ENCODE data around the gene HSPG2.
"Not testable (repeated sequence)": the region's sequence is repeated elsewhere in the genome, so short reads cannot be mapped to it uniquely, and the experiment has no call there.

The HSPG2 gene

GRCh38 chr1:21843208-21843607 lies 93.9 kb downstream of the HSPG2 start:
- no peak for DNase-seq (ENCODE audit: low spot score)

DNA sequence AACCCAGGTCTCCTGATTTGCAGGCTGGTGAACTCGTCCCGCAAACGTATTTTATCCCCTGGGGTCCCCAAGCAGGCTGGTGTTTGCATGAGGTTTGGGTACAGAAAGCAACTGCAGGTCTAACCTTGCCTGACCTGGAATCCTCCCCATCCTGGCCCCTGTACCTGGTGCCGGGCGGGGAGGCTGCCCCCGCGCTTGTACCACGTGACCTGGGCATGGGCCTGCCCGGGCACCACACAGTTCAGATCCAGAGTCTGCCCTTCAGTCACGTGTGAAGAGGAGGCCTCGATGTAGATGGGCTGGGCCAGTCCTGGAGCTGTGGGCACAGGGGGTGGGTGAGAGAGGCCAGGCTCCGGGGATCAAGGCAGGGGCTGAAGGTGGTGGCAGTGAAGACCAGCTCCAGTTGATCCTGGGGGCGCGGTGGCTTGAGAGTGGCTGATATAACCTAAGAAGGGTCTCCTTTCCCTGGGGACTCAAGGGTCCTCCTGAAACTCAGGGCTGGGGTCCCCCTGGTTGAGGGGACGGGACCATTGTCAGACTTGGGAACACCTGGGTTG lies 94.4 kb downstream of the HSPG2 start:
- DNase-seq (ENCODE audit: low spot score): no peak

DNA sequence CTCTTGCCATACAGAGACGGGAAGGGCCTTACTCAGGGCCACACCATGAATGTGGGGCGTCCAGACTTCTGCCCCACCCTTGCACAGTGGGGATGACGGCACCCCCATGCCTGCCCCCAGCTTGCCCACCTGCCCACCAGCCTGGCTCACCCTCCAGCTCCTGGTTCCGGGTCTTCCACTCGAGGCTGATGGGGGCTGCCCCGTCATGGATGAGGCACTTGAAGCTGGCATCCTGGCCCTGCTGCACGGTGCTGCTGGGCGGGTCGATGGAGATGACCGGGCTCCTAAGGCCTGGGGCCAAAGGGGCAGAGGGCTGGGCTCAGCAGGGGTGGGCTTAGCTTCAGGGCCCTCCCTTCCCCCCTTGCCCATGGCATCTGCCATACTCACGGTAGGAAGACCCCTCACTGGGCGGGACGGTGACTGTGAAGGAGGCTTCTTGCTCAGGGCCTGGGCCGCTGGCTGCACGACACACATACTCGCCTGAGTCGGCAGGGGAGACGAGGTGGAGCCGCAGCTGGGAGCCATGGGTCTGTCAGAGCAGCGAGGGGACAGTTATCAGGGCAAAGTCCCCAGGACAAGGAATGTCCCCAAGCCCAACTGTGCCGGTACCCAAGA lies 95.2 kb downstream of the HSPG2 start:
- DNase-seq (ENCODE audit: low spot score): no peak

DNA sequence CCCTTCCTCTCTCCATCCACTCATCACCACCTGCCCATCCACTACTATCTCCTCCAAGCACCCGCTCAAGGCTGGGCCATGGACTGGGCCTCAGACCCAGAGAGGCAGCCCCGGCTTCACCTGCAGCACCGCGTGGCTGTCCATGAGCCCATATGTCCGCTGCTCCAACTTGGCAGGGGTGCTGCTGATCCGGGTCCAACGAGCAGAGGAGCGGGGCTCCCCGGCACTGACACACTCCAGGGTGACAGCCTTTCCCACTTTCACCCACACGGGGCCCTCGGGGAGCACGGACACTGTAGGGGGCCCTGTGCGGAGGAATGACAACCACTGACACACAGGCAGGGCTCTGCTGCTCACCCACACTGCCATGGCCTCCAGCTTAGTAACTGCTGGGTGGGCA lies 96.1 kb downstream of the HSPG2 start:
- no peak for DNase-seq (ENCODE audit: low spot score)

DNA sequence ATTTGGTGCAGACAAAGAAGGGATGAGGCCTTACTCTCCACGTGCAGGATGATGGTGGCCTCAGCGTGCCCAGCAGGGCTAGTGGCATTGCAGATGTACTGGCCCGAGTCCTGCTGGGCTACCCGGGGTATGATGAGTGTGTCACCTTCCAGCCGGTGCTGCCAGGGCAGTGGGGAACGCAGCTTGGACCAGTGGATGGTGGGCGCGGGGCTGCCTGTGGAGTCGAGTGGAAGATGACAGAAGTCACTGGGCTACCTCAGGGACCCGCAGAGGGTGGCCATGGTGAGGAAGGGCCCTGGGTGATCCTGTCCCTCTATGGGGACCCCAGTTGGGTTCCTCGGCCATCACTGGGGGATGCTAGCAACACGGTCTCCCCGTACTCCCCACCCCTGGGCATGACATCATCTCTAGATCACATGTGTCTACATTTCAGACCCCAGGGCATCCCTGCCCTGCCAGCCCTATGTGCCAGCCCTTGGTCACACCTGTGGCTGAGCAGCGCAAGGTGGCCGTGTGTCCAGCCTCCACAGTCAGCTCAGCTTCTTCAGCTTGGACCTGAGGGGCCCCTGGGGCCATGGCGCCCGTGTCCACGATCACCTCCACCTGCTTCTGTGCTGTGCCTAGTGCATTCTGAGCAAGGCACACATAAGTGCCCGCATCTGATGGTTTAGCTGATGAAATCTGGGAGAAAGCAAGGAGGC lies 97.6 kb downstream of the HSPG2 start:
- no peak for DNase-seq (ENCODE audit: low spot score)

DNA sequence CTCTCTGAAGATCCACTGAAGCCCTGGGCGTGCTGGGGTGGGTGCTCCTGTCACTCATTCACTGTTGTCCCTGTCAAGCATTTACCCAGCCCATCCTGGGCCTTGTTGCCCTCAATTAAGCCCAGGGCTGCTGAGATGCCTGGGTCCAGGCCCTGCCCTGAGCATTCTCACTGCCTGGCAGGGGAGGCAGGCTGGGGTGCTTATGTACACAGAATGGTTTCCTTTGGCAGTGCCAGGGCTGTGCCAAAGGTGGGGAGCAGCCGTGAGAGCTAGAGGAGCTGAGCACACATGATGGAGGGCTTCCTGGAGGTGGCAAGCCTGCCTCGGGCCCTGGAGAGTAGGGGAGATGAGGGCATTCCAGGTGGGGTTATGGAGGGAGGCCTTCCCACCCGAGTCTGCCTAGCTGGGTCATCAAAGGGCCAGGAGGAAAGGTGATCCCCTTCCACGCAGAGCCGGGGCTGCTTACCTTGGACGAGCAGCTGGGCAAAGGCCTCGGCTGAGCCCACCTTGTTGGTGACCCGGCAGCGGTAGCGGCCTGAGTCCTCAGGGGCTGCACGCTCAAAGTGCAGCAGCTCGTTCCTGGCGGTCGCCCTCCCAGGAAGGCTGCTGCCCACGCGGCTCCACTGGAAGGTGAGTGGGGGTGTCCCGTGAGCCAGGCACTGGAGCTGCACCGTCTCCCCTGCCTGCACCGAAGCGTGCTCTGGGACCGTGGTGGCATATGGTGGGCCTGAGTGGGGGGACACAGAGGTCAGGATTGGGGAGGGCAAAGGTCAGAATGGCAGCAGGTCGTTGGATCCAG lies 98.6 kb downstream of the HSPG2 start:
- DNase-seq (ENCODE audit: low spot score): no peak

GRCh38 chr1:21837476-21837875 lies 99.6 kb downstream of the HSPG2 start:
- no peak for DNase-seq (ENCODE audit: low spot score)

DNA sequence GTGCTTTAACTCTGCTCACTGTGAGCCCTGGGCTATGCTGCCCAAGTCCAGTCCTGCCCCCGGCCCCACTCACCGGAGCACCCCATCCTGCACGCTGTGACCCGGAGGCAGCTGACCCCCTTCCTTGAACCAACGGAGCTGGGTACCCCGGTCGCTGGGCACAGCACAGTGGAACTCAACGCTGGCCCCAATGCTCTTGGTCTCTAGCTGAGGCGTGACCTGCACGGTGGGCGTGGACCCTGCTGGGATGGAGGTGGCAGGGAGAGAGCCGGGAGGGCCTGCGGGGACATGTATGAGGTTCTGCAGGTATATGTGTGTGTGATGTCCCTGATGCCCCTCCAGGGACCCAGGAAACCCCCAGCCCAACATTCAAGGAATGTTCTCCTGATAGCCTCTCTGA lies 100.4 kb downstream of the HSPG2 start:
- no peak for DNase-seq (ENCODE audit: low spot score)

DNA sequence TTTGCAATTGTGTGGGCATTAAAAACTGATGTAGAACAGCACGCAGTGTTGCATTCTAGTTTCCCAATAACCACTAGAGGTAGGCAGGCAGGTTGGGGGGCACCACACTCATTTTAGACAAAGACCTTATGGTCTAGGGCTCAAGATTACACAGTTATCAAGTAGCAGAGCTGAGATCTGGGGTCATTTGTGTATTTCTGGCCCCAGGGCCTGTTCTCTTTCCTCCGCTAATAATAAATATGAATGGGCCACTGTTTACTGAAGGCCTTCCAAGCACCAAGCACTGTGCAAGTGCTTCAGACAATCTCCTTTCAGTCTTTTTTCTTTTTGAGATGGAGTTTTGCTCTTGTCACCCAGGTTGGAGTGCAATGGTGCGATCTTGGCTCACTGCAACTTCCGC lies 101.1 kb downstream of the HSPG2 start:
- no peak for DNase-seq (ENCODE audit: low spot score)

- DNase-seq (ENCODE audit: low spot score): no peak
These were observed 102.4 kb downstream of the HSPG2 start for GRCh38 chr1:21834666-21835065.

GRCh38 chr1:21834094-21834493 lies 103.0 kb downstream of the HSPG2 start:
- no peak for DNase-seq (ENCODE audit: low spot score)

- DNase-seq (ENCODE audit: low spot score): no peak
These were observed 103.6 kb downstream of the HSPG2 start for GRCh38 chr1:21833392-21833976.

DNA sequence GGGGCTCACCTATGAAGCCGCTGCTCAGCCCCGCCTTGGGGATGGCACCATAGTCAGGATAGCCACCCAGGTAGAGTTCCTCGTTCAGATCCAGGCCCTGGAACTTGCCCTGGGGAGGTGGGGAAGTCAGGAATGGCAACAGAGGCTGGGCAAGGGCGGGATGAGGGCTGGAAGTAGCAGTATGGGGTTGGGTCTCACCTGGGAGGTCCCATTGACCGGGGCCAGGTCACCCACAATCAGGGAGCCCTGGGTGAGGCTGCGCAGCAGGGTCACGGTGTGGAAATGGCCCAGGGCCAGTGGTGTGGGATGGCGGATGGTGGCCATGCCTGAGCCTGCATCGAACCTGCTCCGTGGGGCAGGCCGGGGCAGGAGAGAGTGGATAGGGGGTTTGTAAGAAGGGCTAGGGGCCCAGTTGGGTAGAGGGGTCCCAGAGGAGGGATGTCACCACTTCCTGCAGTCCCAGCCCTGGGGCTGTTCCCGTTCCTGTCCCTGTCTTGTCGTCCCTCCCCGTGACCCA lies 105.6 kb downstream of the HSPG2 start:
- no peak for DNase-seq (ENCODE audit: low spot score)

DNA sequence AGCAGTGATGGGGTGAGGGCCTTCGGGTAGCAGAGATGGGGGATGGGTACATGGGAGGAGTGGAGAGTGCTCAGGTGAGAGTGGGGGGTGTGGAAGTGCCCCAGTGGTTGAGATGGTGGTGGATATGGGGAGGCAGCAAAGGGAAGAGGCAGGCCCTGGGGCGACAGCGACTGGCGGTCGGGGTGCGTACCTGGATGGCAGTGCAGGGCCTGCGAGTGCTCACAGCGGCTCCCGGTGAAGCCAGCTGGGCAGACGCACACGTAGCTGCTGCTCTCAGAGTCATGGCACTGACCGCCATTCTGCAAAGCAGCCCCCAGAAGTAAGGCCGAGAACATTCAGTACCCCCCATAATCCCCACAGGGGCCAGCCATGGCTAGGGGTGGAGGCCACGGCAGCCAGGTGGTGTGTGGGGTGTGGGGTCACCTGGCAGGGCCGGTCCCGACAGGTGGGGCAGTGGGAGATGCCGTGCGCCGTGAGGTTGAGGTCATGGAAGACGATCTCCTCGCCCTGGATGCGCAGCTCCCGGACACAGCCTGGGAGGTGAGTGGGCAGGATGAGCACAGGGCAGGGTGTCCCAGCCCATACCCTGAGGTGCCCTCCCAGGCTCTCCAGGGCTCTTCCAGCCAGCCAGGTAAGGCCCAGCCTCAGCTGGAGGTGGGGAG lies 106.2 kb downstream of the HSPG2 start:
- no peak for DNase-seq (ENCODE audit: low spot score)

- no peak for DNase-seq (ENCODE audit: low spot score)
These were observed 107.8 kb downstream of the HSPG2 start for GRCh38 chr1:21829294-21829693.

- no peak for DNase-seq (ENCODE audit: low spot score)
These were observed 108.5 kb downstream of the HSPG2 start for GRCh38 chr1:21828506-21829210.

DNA sequence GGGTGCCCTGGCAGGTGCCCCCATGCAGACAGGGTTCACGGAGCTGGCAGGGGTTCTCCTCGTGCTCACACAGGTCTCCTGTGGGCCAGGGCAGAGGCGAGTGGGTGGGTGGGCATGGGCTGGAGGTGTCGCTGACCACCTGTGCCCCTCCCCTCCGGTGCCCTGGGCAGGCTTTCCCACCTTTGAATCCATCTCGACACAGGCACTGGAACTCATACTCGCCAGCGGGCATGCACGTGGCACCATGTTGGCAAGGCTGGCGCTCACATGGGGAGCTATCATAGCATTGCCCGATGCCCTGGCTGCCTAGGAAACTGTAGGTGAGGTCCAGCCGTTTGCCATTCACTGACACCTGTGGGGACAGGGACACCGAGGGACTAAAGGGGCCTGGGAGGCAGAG lies 109.0 kb downstream of the HSPG2 start:
- DNase-seq (ENCODE audit: low spot score): no peak

DNA sequence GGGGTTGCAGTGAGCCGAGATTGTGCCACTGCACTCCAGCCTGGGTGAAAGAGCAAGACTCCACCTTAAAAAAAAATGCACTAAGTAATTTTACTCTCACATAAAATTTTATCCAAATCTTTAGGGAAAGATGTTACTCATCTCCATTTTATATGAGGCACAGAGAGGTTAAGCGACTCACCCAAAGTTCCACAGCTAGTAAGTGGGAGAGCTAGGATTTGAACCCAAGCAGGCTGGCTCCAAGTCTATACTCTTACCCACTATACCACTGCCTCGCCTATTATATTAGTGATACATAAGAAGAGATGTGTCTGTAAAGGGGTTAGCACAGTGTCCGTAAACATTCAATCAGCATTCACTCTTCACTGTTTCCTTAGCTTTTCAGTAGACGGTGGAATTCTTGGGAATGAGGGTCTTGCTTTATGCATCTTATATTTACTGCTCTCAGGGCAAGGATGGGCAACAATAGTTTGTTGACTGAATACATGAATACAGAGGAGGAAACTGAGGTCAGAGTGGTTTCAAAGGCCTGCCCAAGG lies 109.9 kb downstream of the HSPG2 start:
- DNase-seq (ENCODE audit: low spot score): no peak

DNA sequence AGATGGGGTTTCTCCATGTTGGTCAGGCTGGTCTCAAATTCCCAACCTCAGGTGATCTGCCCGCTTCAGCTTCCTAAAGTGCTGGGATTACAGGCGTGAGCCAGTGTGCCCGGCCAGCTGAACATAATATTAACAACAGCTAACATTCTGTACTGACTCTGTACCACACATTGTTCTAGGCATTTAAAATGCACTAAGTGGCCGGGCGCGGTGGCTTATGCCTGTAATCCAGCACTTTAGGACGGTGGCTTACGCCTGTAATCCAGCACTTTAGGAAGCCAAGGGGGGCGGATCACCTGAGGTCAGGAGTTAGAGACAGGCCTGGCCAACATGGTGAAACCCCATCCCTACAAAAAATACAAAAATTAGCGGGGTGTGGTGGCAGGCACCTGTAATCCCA lies 110.4 kb downstream of the HSPG2 start:
- DNase-seq (ENCODE audit: low spot score): not testable (repeated sequence)

GRCh38 chr1:21825393-21825792 lies 111.7 kb downstream of the HSPG2 start:
- no peak for DNase-seq (ENCODE audit: low spot score)

- no peak for DNase-seq (ENCODE audit: low spot score)
These were observed 112.2 kb downstream of the HSPG2 start for GRCh38 chr1:21824926-21825325.
